Liver (tissue), 9 donors: ENCODE results near the gene B4GALT3. TPM values are rescaled to one million over a fixed set of nuclear protein-coding genes. Genes with fewer than 3 reads are reported as not detected.
A peak's percentile ranks its signal among the peaks of the same experiment; 100 is the strongest.

Experiments
- DNase-seq: peaks from one replicate; pipeline ENCODE4 v3.0.0-alpha.2; 2017; ENCODE audit warnings: low spot score
- H3K27ac ChIP-seq, 2 donors: one replicate each; pipeline ENCODE4 v1.7.0; 2013; ENCODE audit warnings: inconsistent platforms in 2 of 2, low read length in 2 of 2, control low read depth in 1 of 2, low read depth in 1 of 2, mild to moderate bottlenecking in 1 of 2
- H3K27me3 ChIP-seq, 4 donors: one replicate each; pipeline versions ENCODE4 v1.6.1 to v1.7.0; 2013; ENCODE audit warnings: low read length in 3 of 4, inconsistent platforms in 1 of 4, mild to moderate bottlenecking in 1 of 4, moderate library complexity in 1 of 4; ENCODE audit not compliant: control insufficient read depth in 4 of 4, insufficient read depth in 4 of 4
- H3K36me3 ChIP-seq, 4 donors: one replicate each; pipeline versions ENCODE4 v1.6.1 to v1.7.0; 2013; ENCODE audit warnings: low read length in 3 of 4, mild to moderate bottlenecking in 3 of 4, low read depth in 1 of 4, moderate library complexity in 1 of 4; ENCODE audit not compliant: control insufficient read depth in 4 of 4, insufficient read depth in 3 of 4
- H3K4me1 ChIP-seq, 4 donors: one replicate each; pipeline versions ENCODE4 v1.6.1 to v1.7.0; 2013; ENCODE audit warnings: low read length in 3 of 4, mild to moderate bottlenecking in 3 of 4, moderate library complexity in 1 of 4; ENCODE audit not compliant: control insufficient read depth in 4 of 4, insufficient read depth in 4 of 4
- H3K4me3 ChIP-seq, 3 donors: one replicate each; pipeline versions ENCODE4 v1.6.1 to v1.7.0; 2013; ENCODE audit warnings: low read length in 3 of 3, control low read depth in 1 of 3, low read depth in 1 of 3, mild to moderate bottlenecking in 1 of 3
- H3K9ac ChIP-seq, 2 donors: one replicate each; pipeline ENCODE4 v1.7.0; 2013; ENCODE audit warnings: low read length in 2 of 2, mild to moderate bottlenecking in 2 of 2, moderate library complexity in 2 of 2, control low read depth in 1 of 2, low read depth in 1 of 2
- H3K9me3 ChIP-seq, 4 donors: one replicate each; pipeline versions ENCODE4 v1.6.1 to v1.7.0; 2013; ENCODE audit warnings: low read length in 3 of 4; ENCODE audit not compliant: control insufficient read depth in 4 of 4
- ATF3 ChIP-seq: IDR thresholded peaks from 2 replicates; pipeline ENCODE4 v1.6.1; 2016; ENCODE audit warnings: antibody characterized with exemption
- CTCF ChIP-seq: fragments of 150-350 bp; IDR thresholded peaks from 2 replicates; pipeline ENCODE4 v1.5.1; 2017; ENCODE audit warnings: improper control_type of control experiment, low read depth, low read length; ENCODE audit not compliant: missing input control
- EGR1 ChIP-seq, 2 donors: IDR thresholded peaks; 2 replicates each; pipeline ENCODE4 v1.6.1; 2016 to 2018; ENCODE audit warnings: antibody characterized with exemption in 2 of 2, low read depth in 2 of 2
- FOXA1 ChIP-seq: IDR thresholded peaks from 2 replicates; pipeline ENCODE4 v1.6.1; 2016; ENCODE audit warnings: antibody characterized with exemption
- FOXA2 ChIP-seq: IDR thresholded peaks from 2 replicates; pipeline ENCODE4 v1.6.1; 2016; ENCODE audit warnings: antibody characterized with exemption
- GABPA ChIP-seq, 2 donors: IDR thresholded peaks in 1 of 2; conservative IDR thresholded peaks in 1 of 2; 2 replicates each; pipeline ENCODE4 v1.6.1; 2016; ENCODE audit warnings: antibody characterized with exemption in 2 of 2, mild to moderate bottlenecking in 1 of 2, moderate library complexity in 1 of 2
- HNF4A ChIP-seq, 2 donors: conservative IDR thresholded peaks; 2 replicates each; pipeline ENCODE4 v1.6.1; 2016; ENCODE audit warnings: antibody characterized with exemption in 2 of 2, mild to moderate bottlenecking in 2 of 2
- HNF4G ChIP-seq: IDR thresholded peaks from 2 replicates; pipeline ENCODE4 v1.6.1; 2016; ENCODE audit warnings: antibody characterized with exemption
- JUND ChIP-seq, 2 donors: IDR thresholded peaks; 2 replicates each; pipeline ENCODE4 v1.6.1; 2016; ENCODE audit warnings: antibody characterized with exemption in 2 of 2
- MAX ChIP-seq: IDR thresholded peaks from 2 replicates; pipeline ENCODE4 v1.6.1; 2016; ENCODE audit warnings: antibody characterized with exemption
- NR2F2 ChIP-seq: IDR thresholded peaks from 2 replicates; pipeline ENCODE4 v1.6.1; 2016; ENCODE audit warnings: antibody characterized with exemption
- RAD21 ChIP-seq, 2 donors: IDR thresholded peaks; 2 replicates each; pipeline ENCODE4 v1.6.1; 2016; ENCODE audit warnings: antibody characterized with exemption in 2 of 2, mild to moderate bottlenecking in 2 of 2
- RXRA ChIP-seq, 2 donors: IDR thresholded peaks; 2 replicates each; pipeline ENCODE4 v1.6.1; 2017 to 2018; ENCODE audit warnings: antibody characterized with exemption in 2 of 2, mild to moderate bottlenecking in 1 of 2
- SP1 ChIP-seq: IDR thresholded peaks from 2 replicates; pipeline ENCODE4 v1.6.1; 2018; ENCODE audit warnings: antibody characterized with exemption, mild to moderate bottlenecking
- TAF1 ChIP-seq: conservative IDR thresholded peaks from 2 replicates; pipeline ENCODE4 v1.6.1; 2016; ENCODE audit warnings: antibody characterized with exemption, mild to moderate bottlenecking
- YY1 ChIP-seq: IDR thresholded peaks from 2 replicates; pipeline ENCODE4 v1.6.1; 2016; ENCODE audit warnings: antibody characterized with exemption, mild to moderate bottlenecking
- WGBS: extraction: QIAGEN DNeasy Blood & Tissue Kit; methylation state at CpG from one replicate; pipeline ENCODE4 v1.1.7; 2013; 5-methylcytosine and 5-hydroxymethylcytosine counted together
- polyA plus RNA-seq, 2 donors: library from polyadenylated mRNA; stranded (reverse) in 1 of 2; unstranded in 1 of 2; fragments of 200-250 nt in 1 of 2; fragments of >200 nt in 1 of 2; fragmentation: Nextera tagmentation in 1 of 2; extraction: Ambion mirVana in 1 of 2; gene quantifications; one replicate each; pipeline versions ENCODE4 v1.2.1 to v1.2.3, GENCODE V29; 2013 to 2015
- total RNA-seq, 2 donors: library from RNA; depleted of rRNA; stranded (reverse); fragments of >200 nt; gene quantifications; one replicate each; pipeline ENCODE4 v1.2.3, GENCODE V29; 2014
- TF ChIP-seq, protein P1 (sequence below): IDR thresholded peaks from 2 replicates; pipeline ENCODE4 v1.6.1; 2016; ENCODE audit warnings: antibody characterized with exemption, mild to moderate bottlenecking
- TF ChIP-seq, protein P2 (sequence below): IDR thresholded peaks from 2 replicates; pipeline ENCODE4 v1.6.1; 2016; ENCODE audit warnings: antibody characterized with exemption
- donor health status: healthy.
- donor health status: healthy.
- donor health status: healthy.
- donor health status: healthy.
- donor health status: healthy.

The B4GALT3 gene
- total and polyA plus RNA-seq, 4 donors: 13.1 to 23.8 (median 14.7) TPM

DNA sequence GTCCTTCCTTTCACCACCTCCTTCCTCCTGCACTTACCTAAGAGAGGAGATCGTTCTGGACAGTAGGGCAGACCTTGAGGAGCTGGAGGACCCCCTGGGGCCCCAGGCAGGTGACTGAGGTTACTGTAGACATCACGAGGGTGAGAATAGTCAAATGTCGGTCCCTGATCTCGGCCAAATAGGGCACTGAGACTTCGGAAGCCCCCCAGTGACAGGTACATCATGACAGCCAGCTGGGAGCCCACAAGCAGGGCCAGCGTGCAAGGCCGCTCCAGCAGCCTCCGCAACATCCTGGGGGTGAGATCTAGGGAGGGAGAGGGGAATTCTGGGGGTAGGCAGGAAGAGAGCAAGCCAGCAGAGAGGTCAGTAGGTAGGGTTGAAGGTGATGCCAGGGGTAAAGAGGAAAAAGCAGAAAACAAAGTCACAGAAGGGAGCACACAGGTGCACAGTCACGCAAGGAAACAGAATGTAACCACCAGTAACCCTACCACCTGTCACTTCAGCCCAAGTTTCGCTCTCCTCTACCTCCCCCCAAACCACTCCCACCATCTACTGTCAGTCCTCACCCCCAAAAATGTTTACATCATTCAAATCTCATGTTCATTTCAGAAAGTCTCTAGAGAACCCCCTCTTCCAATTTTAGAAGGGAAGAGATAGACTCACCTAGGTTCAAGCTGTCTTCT is 1.4 kb downstream of the B4GALT3 start:
- H3K9ac ChIP-seq: peak overlapping the region; percentile 46 to 95
- peak overlapping the region in 1 of 3 donors; percentile 80 for H3K4me3 ChIP-seq
- no peaks in the 10 kb centered on the region for H3K9me3 ChIP-seq
- TF ChIP-seq FOXA2: no peak
- TF ChIP-seq HNF4A (conservative IDR thresholded peaks at IDR 0.05): no peak
- TF ChIP-seq TAF1: no peak
- peaks cover 2 to 36% (median 25%) of the 10 kb centered on the region in 4 donors for H3K36me3 ChIP-seq
- H3K4me1 ChIP-seq: peaks cover 0 to 31% (median 26%) of the 10 kb centered on the region in 4 donors
- peak overlapping the region in 1 of 2 donors; percentile 95 for H3K27ac ChIP-seq
- no peak for DNase-seq
- WGBS: 94% methylated on average over 10 of the region's 10 CpGs
- no peaks in the 10 kb centered on the region for H3K27me3 ChIP-seq

DNA sequence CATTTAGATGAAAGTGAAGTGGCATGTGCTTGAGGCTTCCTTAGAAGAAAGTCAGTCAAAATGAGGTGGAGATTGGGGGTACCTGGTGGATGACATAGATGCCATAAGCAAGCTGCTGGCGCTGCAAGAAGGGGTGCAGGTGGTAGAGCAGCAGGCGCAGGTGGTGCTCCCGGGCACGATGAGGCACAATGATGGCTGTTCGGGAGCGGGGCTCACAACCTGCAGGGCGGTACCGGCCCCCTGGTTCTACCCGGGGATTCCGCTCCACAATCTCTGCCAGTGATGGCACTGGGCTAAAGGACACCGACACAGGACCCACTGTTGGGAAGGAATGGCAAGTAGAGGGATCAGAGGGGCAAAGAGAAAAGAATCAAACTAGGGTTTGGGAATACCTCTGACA is 2.4 kb downstream of the B4GALT3 start:
- no peaks in the 10 kb centered on the region for H3K27me3 ChIP-seq
- no peak overlapping the region for H3K4me3 ChIP-seq
- peaks cover 0 to 31% (median 26%) of the 10 kb centered on the region in 4 donors for H3K4me1 ChIP-seq
- no peak for DNase-seq
- H3K36me3 ChIP-seq: peaks cover 2 to 43% (median 29%) of the 10 kb centered on the region in 4 donors
- TF ChIP-seq JUND (IDR thresholded peaks at IDR 0.05) (no peak), EGR1 (IDR thresholded peaks at IDR 0.05; ENCODE audit: low read depth in 2 of 2) (no peak), HNF4A (conservative IDR thresholded peaks at IDR 0.05) (no peak), GABPA (IDR thresholded peaks at IDR 0.05 in 1 of 2, conservative IDR thresholded peaks at IDR 0.05 in 1 of 2) (no peak), ATF3 (no peak), FOXA1 (no peak), RXRA (IDR thresholded peaks at IDR 0.05) (no peak), MAX (no peak), TAF1 (no peak), FOXA2 (no peak), SP1 (no peak), YY1 (no peak), RAD21 (IDR thresholded peaks at IDR 0.05) (no peak), CTCF (no peak), HNF4G (no peak), NR2F2 (no peak)
- TF ChIP-seq, protein P1, sequence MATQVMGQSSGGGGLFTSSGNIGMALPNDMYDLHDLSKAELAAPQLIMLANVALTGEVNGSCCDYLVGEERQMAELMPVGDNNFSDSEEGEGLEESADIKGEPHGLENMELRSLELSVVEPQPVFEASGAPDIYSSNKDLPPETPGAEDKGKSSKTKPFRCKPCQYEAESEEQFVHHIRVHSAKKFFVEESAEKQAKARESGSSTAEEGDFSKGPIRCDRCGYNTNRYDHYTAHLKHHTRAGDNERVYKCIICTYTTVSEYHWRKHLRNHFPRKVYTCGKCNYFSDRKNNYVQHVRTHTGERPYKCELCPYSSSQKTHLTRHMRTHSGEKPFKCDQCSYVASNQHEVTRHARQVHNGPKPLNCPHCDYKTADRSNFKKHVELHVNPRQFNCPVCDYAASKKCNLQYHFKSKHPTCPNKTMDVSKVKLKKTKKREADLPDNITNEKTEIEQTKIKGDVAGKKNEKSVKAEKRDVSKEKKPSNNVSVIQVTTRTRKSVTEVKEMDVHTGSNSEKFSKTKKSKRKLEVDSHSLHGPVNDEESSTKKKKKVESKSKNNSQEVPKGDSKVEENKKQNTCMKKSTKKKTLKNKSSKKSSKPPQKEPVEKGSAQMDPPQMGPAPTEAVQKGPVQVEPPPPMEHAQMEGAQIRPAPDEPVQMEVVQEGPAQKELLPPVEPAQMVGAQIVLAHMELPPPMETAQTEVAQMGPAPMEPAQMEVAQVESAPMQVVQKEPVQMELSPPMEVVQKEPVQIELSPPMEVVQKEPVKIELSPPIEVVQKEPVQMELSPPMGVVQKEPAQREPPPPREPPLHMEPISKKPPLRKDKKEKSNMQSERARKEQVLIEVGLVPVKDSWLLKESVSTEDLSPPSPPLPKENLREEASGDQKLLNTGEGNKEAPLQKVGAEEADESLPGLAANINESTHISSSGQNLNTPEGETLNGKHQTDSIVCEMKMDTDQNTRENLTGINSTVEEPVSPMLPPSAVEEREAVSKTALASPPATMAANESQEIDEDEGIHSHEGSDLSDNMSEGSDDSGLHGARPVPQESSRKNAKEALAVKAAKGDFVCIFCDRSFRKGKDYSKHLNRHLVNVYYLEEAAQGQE: no peak
- TF ChIP-seq, protein P2, sequence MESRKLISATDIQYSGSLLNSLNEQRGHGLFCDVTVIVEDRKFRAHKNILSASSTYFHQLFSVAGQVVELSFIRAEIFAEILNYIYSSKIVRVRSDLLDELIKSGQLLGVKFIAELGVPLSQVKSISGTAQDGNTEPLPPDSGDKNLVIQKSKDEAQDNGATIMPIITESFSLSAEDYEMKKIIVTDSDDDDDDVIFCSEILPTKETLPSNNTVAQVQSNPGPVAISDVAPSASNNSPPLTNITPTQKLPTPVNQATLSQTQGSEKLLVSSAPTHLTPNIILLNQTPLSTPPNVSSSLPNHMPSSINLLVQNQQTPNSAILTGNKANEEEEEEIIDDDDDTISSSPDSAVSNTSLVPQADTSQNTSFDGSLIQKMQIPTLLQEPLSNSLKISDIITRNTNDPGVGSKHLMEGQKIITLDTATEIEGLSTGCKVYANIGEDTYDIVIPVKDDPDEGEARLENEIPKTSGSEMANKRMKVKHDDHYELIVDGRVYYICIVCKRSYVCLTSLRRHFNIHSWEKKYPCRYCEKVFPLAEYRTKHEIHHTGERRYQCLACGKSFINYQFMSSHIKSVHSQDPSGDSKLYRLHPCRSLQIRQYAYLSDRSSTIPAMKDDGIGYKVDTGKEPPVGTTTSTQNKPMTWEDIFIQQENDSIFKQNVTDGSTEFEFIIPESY: no peak
- H3K9ac ChIP-seq: no peak overlapping the region
- no peak overlapping the region for H3K27ac ChIP-seq
- H3K9me3 ChIP-seq: no peaks in the 10 kb centered on the region
- 96% methylated on average over 11 of the region's 11 CpGs for WGBS
